ENCODE measurements around the gene SYNM. TPM values are rescaled to one million over a fixed set of nuclear protein-coding genes. Genes with fewer than 3 reads are reported as not detected.
"Not testable (repeated sequence)": the region's sequence is repeated elsewhere in the genome, so short reads cannot be mapped to it uniquely, and the experiment has no call there.

The SYNM gene, protein sequence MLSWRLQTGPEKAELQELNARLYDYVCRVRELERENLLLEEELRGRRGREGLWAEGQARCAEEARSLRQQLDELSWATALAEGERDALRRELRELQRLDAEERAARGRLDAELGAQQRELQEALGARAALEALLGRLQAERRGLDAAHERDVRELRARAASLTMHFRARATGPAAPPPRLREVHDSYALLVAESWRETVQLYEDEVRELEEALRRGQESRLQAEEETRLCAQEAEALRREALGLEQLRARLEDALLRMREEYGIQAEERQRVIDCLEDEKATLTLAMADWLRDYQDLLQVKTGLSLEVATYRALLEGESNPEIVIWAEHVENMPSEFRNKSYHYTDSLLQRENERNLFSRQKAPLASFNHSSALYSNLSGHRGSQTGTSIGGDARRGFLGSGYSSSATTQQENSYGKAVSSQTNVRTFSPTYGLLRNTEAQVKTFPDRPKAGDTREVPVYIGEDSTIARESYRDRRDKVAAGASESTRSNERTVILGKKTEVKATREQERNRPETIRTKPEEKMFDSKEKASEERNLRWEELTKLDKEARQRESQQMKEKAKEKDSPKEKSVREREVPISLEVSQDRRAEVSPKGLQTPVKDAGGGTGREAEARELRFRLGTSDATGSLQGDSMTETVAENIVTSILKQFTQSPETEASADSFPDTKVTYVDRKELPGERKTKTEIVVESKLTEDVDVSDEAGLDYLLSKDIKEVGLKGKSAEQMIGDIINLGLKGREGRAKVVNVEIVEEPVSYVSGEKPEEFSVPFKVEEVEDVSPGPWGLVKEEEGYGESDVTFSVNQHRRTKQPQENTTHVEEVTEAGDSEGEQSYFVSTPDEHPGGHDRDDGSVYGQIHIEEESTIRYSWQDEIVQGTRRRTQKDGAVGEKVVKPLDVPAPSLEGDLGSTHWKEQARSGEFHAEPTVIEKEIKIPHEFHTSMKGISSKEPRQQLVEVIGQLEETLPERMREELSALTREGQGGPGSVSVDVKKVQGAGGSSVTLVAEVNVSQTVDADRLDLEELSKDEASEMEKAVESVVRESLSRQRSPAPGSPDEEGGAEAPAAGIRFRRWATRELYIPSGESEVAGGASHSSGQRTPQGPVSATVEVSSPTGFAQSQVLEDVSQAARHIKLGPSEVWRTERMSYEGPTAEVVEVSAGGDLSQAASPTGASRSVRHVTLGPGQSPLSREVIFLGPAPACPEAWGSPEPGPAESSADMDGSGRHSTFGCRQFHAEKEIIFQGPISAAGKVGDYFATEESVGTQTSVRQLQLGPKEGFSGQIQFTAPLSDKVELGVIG (N-terminal part only)
- polyA plus RNA-seq (2012; ENCODE audit: missing spikeins), result 0.23 TPM

DNA sequence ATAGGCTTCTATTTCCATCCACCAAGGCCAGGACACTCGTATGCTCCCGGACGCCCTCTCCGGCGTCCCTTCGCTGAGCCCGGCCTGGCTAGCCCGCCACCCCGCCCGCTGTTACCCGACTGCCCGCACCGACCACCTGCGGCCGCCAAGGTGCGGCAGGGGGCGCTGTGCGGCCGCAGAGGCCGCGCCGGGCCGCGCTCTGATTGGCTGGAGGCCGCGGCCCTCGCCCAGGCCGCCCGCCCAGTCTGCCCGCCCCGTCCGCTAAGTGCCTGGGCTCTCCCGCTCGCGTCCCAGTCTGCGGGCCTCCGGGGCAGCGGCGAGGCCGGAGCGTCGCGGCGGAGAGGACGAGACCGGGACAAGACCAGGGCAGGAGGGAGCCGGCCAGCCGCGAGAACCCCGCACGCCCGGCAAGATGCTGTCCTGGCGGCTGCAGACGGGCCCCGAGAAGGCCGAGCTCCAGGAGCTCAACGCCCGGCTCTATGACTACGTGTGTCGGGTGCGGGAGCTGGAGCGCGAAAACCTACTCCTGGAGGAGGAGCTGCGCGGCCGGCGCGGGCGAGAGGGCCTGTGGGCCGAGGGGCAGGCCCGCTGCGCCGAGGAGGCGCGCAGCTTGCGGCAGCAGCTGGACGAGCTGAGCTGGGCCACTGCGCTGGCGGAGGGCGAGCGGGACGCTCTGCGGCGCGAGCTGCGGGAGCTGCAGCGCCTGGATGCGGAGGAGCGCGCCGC lies at the start of gene SYNM:
Gene SYNM (plus strand): TSS at position 293 of the 726 bp plus-strand sequence. CDS start 120 bp downstream, at position 413.
- TF ChIP-seq POLR2AphosphoS5 (IDR thresholded peaks at IDR 0.05; ENCODE audit: low read depth, low read length) (no peak), TAF1 (IDR thresholded peaks at IDR 0.05; ENCODE audit: borderline replicate concordance, low read depth, low read length) (no peak), POLR2A (IDR thresholded peaks at IDR 0.05; ENCODE audit: low read depth, low read length) (no peak)
- DNase-seq (ENCODE audit: insufficient read length) (peak; percentile 59), FAIRE-seq (no peak)

GRCh38 chr15:99055555-99056134 lies 49.2 kb upstream of the SYNM start:
- TF ChIP-seq TAF1 (IDR thresholded peaks at IDR 0.05; ENCODE audit: borderline replicate concordance, low read depth, low read length) (no peak), POLR2A (IDR thresholded peaks at IDR 0.05; ENCODE audit: low read depth, low read length) (no peak), POLR2AphosphoS5 (IDR thresholded peaks at IDR 0.05; ENCODE audit: low read depth, low read length) (no peak)
- FAIRE-seq (no peak), DNase-seq (ENCODE audit: insufficient read length) (no peak)

DNA sequence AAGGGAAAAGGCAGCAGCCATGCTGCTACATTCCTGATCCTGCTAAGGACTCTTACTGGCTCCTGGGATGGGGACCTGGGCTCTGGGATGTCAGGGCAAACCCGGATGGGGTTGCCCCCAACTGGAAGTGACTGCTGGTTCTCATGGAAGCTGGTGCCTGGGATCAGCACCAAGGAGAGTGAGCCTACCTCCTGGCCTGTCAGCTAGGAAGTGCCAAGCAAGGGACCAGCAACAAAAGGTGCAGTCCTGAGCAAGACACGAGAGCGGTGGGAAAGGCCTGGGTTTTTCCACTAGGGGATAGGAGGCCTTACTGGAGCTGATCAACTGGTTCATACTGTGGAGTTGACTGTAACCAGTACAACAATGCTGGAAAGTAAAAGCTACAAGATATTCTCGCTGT lies 47.9 kb upstream of the SYNM start:
- TF ChIP-seq POLR2AphosphoS5 (IDR thresholded peaks at IDR 0.05; ENCODE audit: low read depth, low read length) (no peak), POLR2A (IDR thresholded peaks at IDR 0.05; ENCODE audit: low read depth, low read length) (no peak), TAF1 (IDR thresholded peaks at IDR 0.05; ENCODE audit: borderline replicate concordance, low read depth, low read length) (no peak)
- FAIRE-seq (no peak), DNase-seq (ENCODE audit: insufficient read length) (no peak)

GRCh38 chr15:99057697-99058420 lies 47.0 kb upstream of the SYNM start:
- no peak for FAIRE-seq
- no peak for DNase-seq (ENCODE audit: insufficient read length)
- TF ChIP-seq POLR2A (IDR thresholded peaks at IDR 0.05; ENCODE audit: low read depth, low read length) (no peak), POLR2AphosphoS5 (IDR thresholded peaks at IDR 0.05; ENCODE audit: low read depth, low read length) (no peak), TAF1 (IDR thresholded peaks at IDR 0.05; ENCODE audit: borderline replicate concordance, low read depth, low read length) (no peak)

GRCh38 chr15:99058421-99058870 lies 46.4 kb upstream of the SYNM start:
- TF ChIP-seq TAF1 (IDR thresholded peaks at IDR 0.05; ENCODE audit: borderline replicate concordance, low read depth, low read length) (no peak), POLR2AphosphoS5 (IDR thresholded peaks at IDR 0.05; ENCODE audit: low read depth, low read length) (no peak), POLR2A (IDR thresholded peaks at IDR 0.05; ENCODE audit: low read depth, low read length) (no peak)
- no peak for DNase-seq (ENCODE audit: insufficient read length)
- FAIRE-seq, result no peak

GRCh38 chr15:99059010-99059981 lies 45.6 kb upstream of the SYNM start:
- DNase-seq (ENCODE audit: insufficient read length), result peak; percentile 69
- FAIRE-seq, result no peak
- TF ChIP-seq POLR2A (IDR thresholded peaks at IDR 0.05; ENCODE audit: low read depth, low read length) (no peak), TAF1 (IDR thresholded peaks at IDR 0.05; ENCODE audit: borderline replicate concordance, low read depth, low read length) (no peak), POLR2AphosphoS5 (IDR thresholded peaks at IDR 0.05; ENCODE audit: low read depth, low read length) (no peak)

GRCh38 chr15:99060186-99060585 lies 44.7 kb upstream of the SYNM start:
- FAIRE-seq; DNase-seq (ENCODE audit: insufficient read length): not testable (repeated sequence)

DNA sequence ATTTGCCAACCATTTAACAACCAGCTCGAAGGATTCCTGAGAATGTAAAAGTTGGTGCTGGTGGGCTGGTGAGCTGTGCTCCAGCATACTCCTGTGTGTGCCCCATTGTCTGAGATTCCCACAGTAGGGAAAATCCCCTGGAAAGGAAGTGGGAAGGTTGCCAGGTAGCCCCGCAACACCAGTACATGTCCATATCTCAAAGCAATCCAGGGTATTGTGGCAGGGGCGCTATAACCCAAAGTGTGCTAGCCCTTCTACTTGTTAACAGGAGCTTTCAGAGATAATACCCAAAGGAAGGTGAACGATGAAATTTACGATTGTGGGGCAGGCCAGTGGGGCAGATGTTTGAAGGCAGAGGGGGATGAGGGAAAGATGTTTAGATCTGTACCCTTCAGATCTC lies 42.7 kb upstream of the SYNM start:
- TF ChIP-seq POLR2A (IDR thresholded peaks at IDR 0.05; ENCODE audit: low read depth, low read length) (no peak), TAF1 (IDR thresholded peaks at IDR 0.05; ENCODE audit: borderline replicate concordance, low read depth, low read length) (no peak), POLR2AphosphoS5 (IDR thresholded peaks at IDR 0.05; ENCODE audit: low read depth, low read length) (no peak)
- DNase-seq (ENCODE audit: insufficient read length), result no peak
- FAIRE-seq, result no peak

GRCh38 chr15:99068186-99068585 lies 36.7 kb upstream of the SYNM start:
- DNase-seq (ENCODE audit: insufficient read length) (no peak), FAIRE-seq (no peak)
- no peak for TF ChIP-seq POLR2AphosphoS5 (IDR thresholded peaks at IDR 0.05; ENCODE audit: low read depth, low read length)
- TF ChIP-seq TAF1 (IDR thresholded peaks at IDR 0.05; ENCODE audit: borderline replicate concordance, low read depth, low read length), result no peak
- no peak for TF ChIP-seq POLR2A (IDR thresholded peaks at IDR 0.05; ENCODE audit: low read depth, low read length)
